Loucy (cell line): ENCODE results near the gene HMG20B.

Experiments
- H2AFZ ChIP-seq: fragments of 200-600 bp; sonication (generic); 2 replicates; pipeline ENCODE4 v1.6.0; 2016; ENCODE audit warnings: antibody characterized with exemption, mild to moderate bottlenecking, low read length, moderate library complexity
- H3F3A ChIP-seq: fragments of 200-600 bp; 2 replicates; pipeline ENCODE4 v1.6.0; 2016; ENCODE audit warnings: antibody characterized with exemption, low read depth, mild to moderate bottlenecking
- H3K27me3 ChIP-seq: fragments of 200-600 bp; sonication (generic); 2 replicates; pipeline ENCODE4 v1.6.1; 2014; ENCODE audit warnings: low read length, mild to moderate bottlenecking; ENCODE audit not compliant: insufficient read depth, poor library complexity, severe bottlenecking
- H3K36me3 ChIP-seq: fragments of 200-600 bp; sonication (generic); 2 replicates; pipeline ENCODE4 v1.6.1; 2016; ENCODE audit warnings: low read length; ENCODE audit not compliant: insufficient read depth
- H3K4me1 ChIP-seq: fragments of 200-600 bp; sonication (generic); 2 replicates; pipeline ENCODE4 v1.5.1; 2014; ENCODE audit warnings: low read length, mild to moderate bottlenecking; ENCODE audit not compliant: insufficient read depth, poor library complexity, severe bottlenecking
- H3K4me2 ChIP-seq: fragments of 200-600 bp; sonication (generic); 2 replicates; pipeline ENCODE4 v1.6.0; 2014; ENCODE audit warnings: antibody characterized with exemption, low read length, low read depth, mild to moderate bottlenecking; ENCODE audit not compliant: poor library complexity, severe bottlenecking
- H3K4me3 ChIP-seq: fragments of 200-600 bp; sonication (generic); 2 replicates; pipeline ENCODE4 v1.5.1; 2014; ENCODE audit warnings: low read length, mild to moderate bottlenecking, mixed read lengths; ENCODE audit not compliant: poor library complexity, severe bottlenecking
- H3K79me2 ChIP-seq: fragments of 200-600 bp; sonication (generic); 2 replicates; pipeline ENCODE4 v1.6.1; 2014; ENCODE audit warnings: low read length; ENCODE audit not compliant: insufficient read depth
- H3K9ac ChIP-seq: fragments of 200-600 bp; sonication (generic); 2 replicates; pipeline ENCODE4 v1.6.0; 2014; ENCODE audit warnings: mild to moderate bottlenecking, low read depth, low read length, moderate library complexity; ENCODE audit not compliant: poor library complexity, severe bottlenecking
- H3K9me2 ChIP-seq: fragments of 200-600 bp; sonication (generic); replicated peaks from 2 replicates; pipeline ENCODE4 v1.6.1; 2016; ENCODE audit warnings: low read depth, low read length, mixed read lengths
- H3K9me3 ChIP-seq: fragments of 200-600 bp; sonication (generic); 2 replicates; pipeline ENCODE4 v1.6.1; 2014; ENCODE audit warnings: mild to moderate bottlenecking, antibody characterized with exemption, low read length, low read depth; ENCODE audit not compliant: insufficient read depth
- H4K20me1 ChIP-seq: fragments of 200-600 bp; sonication (generic); 2 replicates; pipeline ENCODE4 v1.6.0; 2014; ENCODE audit warnings: antibody characterized with exemption, low read length, mild to moderate bottlenecking; ENCODE audit not compliant: insufficient read depth, poor library complexity, severe bottlenecking
- EZH2phosphoT487 ChIP-seq: fragments of 200-600 bp; IDR thresholded peaks from 2 replicates; pipeline ENCODE4 v1.6.1; 2018; ENCODE audit warnings: antibody characterized with exemption, mild to moderate bottlenecking, moderate library complexity, borderline replicate concordance
- TF ChIP-seq, protein P1 (sequence below): fragments of 200-600 bp; sonication (generic); conservative IDR thresholded peaks from 2 replicates; pipeline ENCODE4 v1.5.1; 2014; ENCODE audit warnings: mild to moderate bottlenecking, antibody characterized with exemption, low read length

The HMG20B gene

DNA sequence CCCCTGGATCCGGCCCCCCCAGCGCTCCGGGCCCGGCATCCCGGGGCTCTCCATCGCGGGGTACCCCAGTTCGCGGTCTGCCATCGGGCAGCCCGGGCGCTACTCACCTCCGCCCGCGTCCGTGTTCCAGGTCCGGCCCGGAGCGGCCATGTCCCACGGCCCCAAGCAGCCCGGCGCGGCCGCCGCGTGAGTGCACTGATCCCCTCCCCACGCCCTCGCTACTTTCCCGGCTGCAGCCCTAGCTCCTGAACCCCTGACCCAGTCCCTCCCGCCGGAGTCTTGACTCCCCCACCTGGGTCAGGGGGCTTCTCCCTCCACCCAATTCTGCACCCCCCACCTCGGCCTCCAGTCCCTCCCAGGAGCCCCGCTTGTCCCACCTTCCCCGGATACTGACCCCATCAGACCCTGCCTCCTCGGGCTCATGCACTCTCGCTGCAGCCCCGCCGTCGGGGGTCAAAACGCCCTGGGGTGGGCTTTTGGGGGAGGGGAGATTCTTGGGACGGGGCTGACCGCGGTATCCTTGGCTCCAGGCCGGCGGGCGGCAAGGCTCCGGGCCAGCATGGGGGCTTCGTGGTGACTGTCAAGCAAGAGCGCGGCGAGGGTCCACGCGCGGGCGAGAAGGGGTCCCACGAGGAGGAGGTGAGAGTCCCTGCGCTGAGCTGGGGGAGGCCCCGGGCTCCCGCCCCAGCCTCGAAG, 566 bp downstream of the HMG20B start:
- Histone ChIP-seq H3K9me3 (no peaks in the 10 kb centered on the region), H2AFZ (0 out of 2 replicates have a peak overlapping the region, but pooled peaks have one; percentile 32), H4K20me1 (peaks cover 22% of the 10 kb centered on the region), H3K4me1 (peaks cover 8% of the 10 kb centered on the region), H3K36me3 (peaks cover 7% of the 10 kb centered on the region; the same call in 1 of the 2 replicates), H3K9ac (peak overlapping the region; percentile 87), H3K4me2 (peak overlapping the region; percentile 85), H3K9me2 (no peaks in the 10 kb centered on the region), H3K79me2 (peaks cover 9% of the 10 kb centered on the region), H3K27me3 (no peaks in the 10 kb centered on the region), H3K4me3 (peak overlapping the region; percentile 99), H3F3A (no peaks in the 10 kb centered on the region)
- TF ChIP-seq, protein P1, sequence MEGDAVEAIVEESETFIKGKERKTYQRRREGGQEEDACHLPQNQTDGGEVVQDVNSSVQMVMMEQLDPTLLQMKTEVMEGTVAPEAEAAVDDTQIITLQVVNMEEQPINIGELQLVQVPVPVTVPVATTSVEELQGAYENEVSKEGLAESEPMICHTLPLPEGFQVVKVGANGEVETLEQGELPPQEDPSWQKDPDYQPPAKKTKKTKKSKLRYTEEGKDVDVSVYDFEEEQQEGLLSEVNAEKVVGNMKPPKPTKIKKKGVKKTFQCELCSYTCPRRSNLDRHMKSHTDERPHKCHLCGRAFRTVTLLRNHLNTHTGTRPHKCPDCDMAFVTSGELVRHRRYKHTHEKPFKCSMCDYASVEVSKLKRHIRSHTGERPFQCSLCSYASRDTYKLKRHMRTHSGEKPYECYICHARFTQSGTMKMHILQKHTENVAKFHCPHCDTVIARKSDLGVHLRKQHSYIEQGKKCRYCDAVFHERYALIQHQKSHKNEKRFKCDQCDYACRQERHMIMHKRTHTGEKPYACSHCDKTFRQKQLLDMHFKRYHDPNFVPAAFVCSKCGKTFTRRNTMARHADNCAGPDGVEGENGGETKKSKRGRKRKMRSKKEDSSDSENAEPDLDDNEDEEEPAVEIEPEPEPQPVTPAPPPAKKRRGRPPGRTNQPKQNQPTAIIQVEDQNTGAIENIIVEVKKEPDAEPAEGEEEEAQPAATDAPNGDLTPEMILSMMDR, result no peak
- TF ChIP-seq EZH2phosphoT487, result no peak

DNA sequence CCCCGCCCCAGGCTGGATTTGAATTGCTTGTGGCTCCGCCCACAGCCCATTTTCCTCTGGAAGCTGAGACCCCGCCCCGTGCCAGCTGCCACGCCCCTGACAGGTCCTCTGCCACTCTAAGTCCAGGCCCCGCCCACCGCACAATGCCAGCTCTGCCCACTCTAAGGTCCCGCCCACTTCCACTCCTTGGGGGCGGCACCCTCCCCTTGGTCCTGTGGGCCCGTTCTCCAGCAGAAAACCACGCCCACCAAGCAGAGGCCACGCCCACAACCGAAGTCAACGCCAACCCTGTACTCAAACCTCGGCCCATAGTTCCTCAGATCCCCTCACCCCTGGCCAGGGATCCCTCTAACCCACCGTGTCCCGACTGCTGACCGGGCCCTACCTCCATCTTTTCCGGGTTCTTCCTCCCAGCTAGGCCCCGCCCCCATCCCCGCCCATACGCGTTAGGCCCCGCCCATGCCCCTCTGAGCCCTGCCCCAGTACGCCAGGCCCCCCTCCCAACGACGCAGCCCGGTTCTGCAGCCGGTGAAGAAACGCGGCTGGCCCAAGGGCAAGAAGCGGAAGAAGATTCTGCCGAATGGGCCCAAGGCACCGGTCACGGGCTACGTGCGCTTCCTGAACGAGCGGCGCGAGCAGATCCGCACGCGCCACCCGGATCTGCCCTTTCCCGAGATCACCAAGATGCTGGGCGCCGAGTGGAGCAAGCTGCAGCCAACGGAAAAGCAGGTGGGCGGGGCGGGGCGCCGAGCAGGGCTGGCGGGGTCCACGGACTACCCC, 1.3 kb downstream of the HMG20B start:
- peak overlapping the region; percentile 85 for H3K4me2 ChIP-seq
- TF ChIP-seq, protein P1, result no peak
- no peaks in the 10 kb centered on the region for H3K9me2 ChIP-seq
- H2AFZ ChIP-seq, result no peak overlapping the region
- peaks cover 7% of the 10 kb centered on the region; the same call in 1 of the 2 replicates for H3K36me3 ChIP-seq
- H4K20me1 ChIP-seq, result peaks cover 22% of the 10 kb centered on the region
- no peaks in the 10 kb centered on the region for H3K27me3 ChIP-seq
- peak overlapping the region; percentile 87 for H3K9ac ChIP-seq
- peak overlapping the region; percentile 99 for H3K4me3 ChIP-seq
- peaks cover 9% of the 10 kb centered on the region for H3K79me2 ChIP-seq
- H3K9me3 ChIP-seq, result no peaks in the 10 kb centered on the region
- H3F3A ChIP-seq, result no peaks in the 10 kb centered on the region
- H3K4me1 ChIP-seq, result peaks cover 8% of the 10 kb centered on the region

DNA sequence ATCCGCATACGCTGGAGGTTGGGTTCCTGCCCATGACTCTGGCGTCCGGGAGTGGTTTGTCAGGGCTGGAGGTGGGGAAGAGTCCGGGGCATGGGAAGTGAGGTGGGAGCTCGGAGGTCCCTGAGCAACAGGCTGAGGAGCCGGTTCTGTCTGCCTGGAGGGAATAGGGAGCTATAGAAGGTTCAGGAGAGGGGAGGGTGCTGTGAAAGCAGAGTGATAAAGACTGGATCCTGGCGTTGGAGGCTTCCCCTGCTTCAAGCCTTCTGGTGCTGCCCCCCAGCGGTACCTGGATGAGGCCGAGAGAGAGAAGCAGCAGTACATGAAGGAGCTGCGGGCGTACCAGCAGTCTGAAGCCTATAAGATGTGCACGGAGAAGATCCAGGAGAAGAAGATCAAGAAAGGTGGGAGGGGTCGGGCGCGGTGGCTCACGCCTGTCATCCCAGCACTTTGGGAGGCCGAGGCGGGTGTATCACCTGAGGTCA, 2.6 kb downstream of the HMG20B start:
- peaks cover 8% of the 10 kb centered on the region for H3K4me1 ChIP-seq

More for the DNA sequence above, 2.6 kb downstream of the HMG20B start:
- Histone ChIP-seq H3K9me2 (no peaks in the 10 kb centered on the region), H4K20me1 (peaks cover 22% of the 10 kb centered on the region), H3K79me2 (peaks cover 9% of the 10 kb centered on the region), H2AFZ (no peak overlapping the region), H3K4me2 (no peak overlapping the region), H3K36me3 (peaks cover 7% of the 10 kb centered on the region; the same call in 1 of the 2 replicates), H3K9me3 (no peaks in the 10 kb centered on the region), H3K4me3 (no peak overlapping the region), H3K27me3 (no peaks in the 10 kb centered on the region), H3K9ac (no peak overlapping the region), H3F3A (0 out of 2 replicates have a peak, but pooled peaks cover 2% of the 10 kb centered on the region)
- TF ChIP-seq, protein P1, result peak; percentile 45; the same call in 1 of the 2 replicates
- no peak for TF ChIP-seq EZH2phosphoT487
